22Rv1 (cell line): Measurements from ENCODE around the gene PRMT7.

Experiments
- CTCF ChIP-seq: fragments of 450-650 bp; IDR thresholded peaks from 2 replicates; pipeline ENCODE4 v1.5.1; 2017; ENCODE audit warnings: mild to moderate bottlenecking
- ZFX ChIP-seq: fragments of 450-650 bp; IDR thresholded peaks from 2 replicates; pipeline ENCODE4 v1.6.1; 2017; ENCODE audit warnings: antibody characterized with exemption, borderline replicate concordance

GRCh38 chr16:68310437-68310773 is 414 bp upstream of the PRMT7 start:
- no peak for TF ChIP-seq CTCF
- no peak for TF ChIP-seq ZFX
